Peyer's patch (tissue), 4 donors: ENCODE measurements around the gene MORF4L1. TPM values are rescaled to one million over a fixed set of nuclear protein-coding genes. Genes with fewer than 3 reads are reported as not detected.
"Not testable (repeated sequence)": the region's sequence is repeated elsewhere in the genome, so short reads cannot be mapped to it uniquely, and the experiment has no call there.

ENCODE experiments used
- DNase-seq, 3 donors: peaks; one replicate each; pipeline ENCODE4 v3.0.0-alpha.2; 2017 to 2019
- H3K27ac ChIP-seq, 4 donors: fragments of 200-600 bp; sonication (generic); one replicate each; pipeline ENCODE4 v1.5.1; 2016 to 2019
- H3K27me3 ChIP-seq, 2 donors: fragments of 200-600 bp; sonication (generic); one replicate each; pipeline ENCODE4 v1.5.1; 2019
- H3K36me3 ChIP-seq, 3 donors: fragments of 200-600 bp; sonication (generic); one replicate each; pipeline ENCODE4 v1.5.1; 2016 to 2019
- H3K4me1 ChIP-seq, 4 donors: fragments of 200-600 bp; sonication (generic); one replicate each; pipeline ENCODE4 v1.5.1; 2016 to 2019
- H3K4me3 ChIP-seq, 4 donors: fragments of 200-600 bp; sonication (generic); 1 replicate in 3 of 4; 2 replicates in 1 of 4; pipeline ENCODE4 v1.5.1; 2016 to 2019; ENCODE audit warnings: mild to moderate bottlenecking in 1 of 4
- H3K9me3 ChIP-seq, 4 donors: fragments of 200-600 bp; sonication (generic); one replicate each; pipeline ENCODE4 v1.5.1; 2016 to 2019; ENCODE audit warnings: mild to moderate bottlenecking in 1 of 4
- CTCF ChIP-seq, 6 experiments: fragments of 450-650 bp in 4 of 6; fragments of 200-600 bp in 2 of 6; sonication (generic) in 1 of 6; IDR thresholded peaks; one replicate each; pipeline ENCODE4 v1.5.1; 2017 to 2019; ENCODE audit warnings: antibody characterized with exemption in 6 of 6, mild to moderate bottlenecking in 3 of 6, moderate library complexity in 1 of 6
- POLR2A ChIP-seq, 2 donors: fragments of 450-650 bp; IDR thresholded peaks; one replicate each; pipeline ENCODE4 v1.5.1; 2017; ENCODE audit warnings: antibody characterized with exemption in 2 of 2, mild to moderate bottlenecking in 2 of 2, moderate library complexity in 2 of 2
- total RNA-seq, 4 donors: library from RNA; depleted of rRNA; stranded (reverse); fragments of >200 nt; gene quantifications; one replicate each; pipeline ENCODE4 v1.1.0, GENCODE V29; 2016

MORF4L1 gene
- total RNA-seq, 4 donors from 2014 or later = 90.8 to 271 (median 139) TPM

- no peaks in the 10 kb centered on the region for H3K4me1 ChIP-seq
- DNase-seq = no peak
Observed at GRCh38 chr15:78841891-78842290, 30.8 kb upstream of the MORF4L1 start.

GRCh38 chr15:78842519-78842918, 30.2 kb upstream of the MORF4L1 start:
- no peaks in the 10 kb centered on the region for H3K36me3 ChIP-seq
- no peak for TF ChIP-seq CTCF (IDR thresholded peaks at IDR 0.05)
- TF ChIP-seq POLR2A (IDR thresholded peaks at IDR 0.05) = no peak

More at GRCh38 chr15:78841891-78842290, 30.8 kb upstream of the MORF4L1 start:
- no peak overlapping the region for H3K4me3 ChIP-seq
- no peaks in the 10 kb centered on the region for H3K36me3 ChIP-seq
- no peak overlapping the region for H3K27ac ChIP-seq
- no peaks in the 10 kb centered on the region for H3K27me3 ChIP-seq
- H3K9me3 ChIP-seq = no peaks in the 10 kb centered on the region
- TF ChIP-seq POLR2A (IDR thresholded peaks at IDR 0.05) (no peak), CTCF (IDR thresholded peaks at IDR 0.05) (no peak)

DNA sequence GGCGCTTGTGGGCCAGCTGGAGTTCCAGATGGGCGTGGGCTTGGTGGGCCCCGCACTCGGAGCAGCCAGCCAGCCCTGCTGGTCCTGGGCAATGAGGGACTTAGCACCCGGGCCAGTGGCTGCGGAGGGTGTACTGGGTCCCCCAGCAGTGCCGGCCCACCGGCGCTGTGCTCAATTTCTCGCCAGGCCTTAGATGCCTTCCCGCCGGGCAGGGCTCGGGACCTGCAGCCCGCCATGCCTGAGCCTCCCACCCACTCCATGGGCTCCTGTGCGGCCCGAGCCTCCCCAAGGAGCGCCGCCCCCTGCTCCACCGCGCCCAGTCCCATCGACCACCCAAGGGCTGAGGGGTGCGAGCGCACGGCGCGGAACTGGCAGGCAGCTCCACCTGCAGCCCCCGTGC, 25.8 kb upstream of the MORF4L1 start:
- DNase-seq, H3K36me3 ChIP-seq, H3K4me1 ChIP-seq, H3K9me3 ChIP-seq, H3K27me3 ChIP-seq, H3K4me3 ChIP-seq, H3K27ac ChIP-seq: not testable (repeated sequence)

More at GRCh38 chr15:78842519-78842918, 30.2 kb upstream of the MORF4L1 start:
- no peak overlapping the region for H3K4me3 ChIP-seq
- no peaks in the 10 kb centered on the region for H3K4me1 ChIP-seq
- no peaks in the 10 kb centered on the region for H3K9me3 ChIP-seq
- no peak overlapping the region for H3K27ac ChIP-seq
- H3K27me3 ChIP-seq = no peaks in the 10 kb centered on the region
- no peak for DNase-seq

DNA sequence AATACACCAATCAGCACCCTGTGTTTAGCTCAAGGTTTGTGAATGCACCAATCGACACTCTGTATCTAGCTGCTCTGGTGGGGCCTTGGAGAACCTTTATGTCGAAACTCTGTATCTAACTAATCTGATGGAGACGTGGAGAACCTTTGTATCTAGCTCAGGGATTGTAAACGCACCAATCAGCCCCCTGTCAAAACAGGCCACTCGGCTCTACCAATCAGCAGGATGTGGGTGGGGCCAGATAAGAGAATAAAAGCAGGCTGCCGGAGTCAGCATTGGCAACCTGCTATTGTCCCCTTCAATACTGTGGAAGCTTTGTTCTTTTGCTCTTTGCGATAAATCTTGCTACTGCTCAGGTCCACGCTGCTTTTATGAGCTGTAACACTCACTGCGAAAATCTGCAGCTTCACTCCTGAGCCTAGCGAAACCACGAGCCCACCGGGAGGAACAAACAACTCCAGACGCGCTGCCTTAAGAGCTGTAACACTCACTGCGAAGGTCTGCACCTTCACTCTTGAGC, 25.2 kb upstream of the MORF4L1 start:
- not testable (repeated sequence) for H3K27me3 ChIP-seq, H3K9me3 ChIP-seq, H3K27ac ChIP-seq, H3K36me3 ChIP-seq, DNase-seq, H3K4me3 ChIP-seq, H3K4me1 ChIP-seq

DNA sequence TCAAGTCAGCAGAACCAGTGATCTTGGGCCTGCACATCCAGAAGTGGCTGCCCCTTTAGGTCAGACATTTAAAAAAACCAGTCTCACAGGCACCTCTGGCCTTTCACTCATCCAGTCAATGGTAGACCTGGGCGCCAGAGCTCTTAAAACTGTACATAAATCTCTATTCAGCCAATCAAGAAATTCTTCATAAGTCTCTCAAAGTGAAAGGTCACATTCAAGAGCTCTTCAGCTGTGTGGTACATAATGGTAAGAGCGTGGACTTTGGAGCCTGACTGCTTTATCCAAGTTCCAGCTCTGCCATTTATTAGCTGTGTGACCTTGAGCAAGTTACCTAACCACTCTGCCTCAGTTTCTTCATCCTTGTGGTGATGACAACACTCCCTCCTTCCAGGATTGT, 22.3 kb upstream of the MORF4L1 start:
- no peak for DNase-seq
- Histone ChIP-seq H3K36me3 (no peaks in the 10 kb centered on the region), H3K27me3 (no peaks in the 10 kb centered on the region), H3K4me3 (no peak overlapping the region), H3K4me1 (no peaks in the 10 kb centered on the region), H3K27ac (no peak overlapping the region), H3K9me3 (no peaks in the 10 kb centered on the region)
- TF ChIP-seq CTCF (IDR thresholded peaks at IDR 0.05) (no peak), POLR2A (IDR thresholded peaks at IDR 0.05) (no peak)

DNA sequence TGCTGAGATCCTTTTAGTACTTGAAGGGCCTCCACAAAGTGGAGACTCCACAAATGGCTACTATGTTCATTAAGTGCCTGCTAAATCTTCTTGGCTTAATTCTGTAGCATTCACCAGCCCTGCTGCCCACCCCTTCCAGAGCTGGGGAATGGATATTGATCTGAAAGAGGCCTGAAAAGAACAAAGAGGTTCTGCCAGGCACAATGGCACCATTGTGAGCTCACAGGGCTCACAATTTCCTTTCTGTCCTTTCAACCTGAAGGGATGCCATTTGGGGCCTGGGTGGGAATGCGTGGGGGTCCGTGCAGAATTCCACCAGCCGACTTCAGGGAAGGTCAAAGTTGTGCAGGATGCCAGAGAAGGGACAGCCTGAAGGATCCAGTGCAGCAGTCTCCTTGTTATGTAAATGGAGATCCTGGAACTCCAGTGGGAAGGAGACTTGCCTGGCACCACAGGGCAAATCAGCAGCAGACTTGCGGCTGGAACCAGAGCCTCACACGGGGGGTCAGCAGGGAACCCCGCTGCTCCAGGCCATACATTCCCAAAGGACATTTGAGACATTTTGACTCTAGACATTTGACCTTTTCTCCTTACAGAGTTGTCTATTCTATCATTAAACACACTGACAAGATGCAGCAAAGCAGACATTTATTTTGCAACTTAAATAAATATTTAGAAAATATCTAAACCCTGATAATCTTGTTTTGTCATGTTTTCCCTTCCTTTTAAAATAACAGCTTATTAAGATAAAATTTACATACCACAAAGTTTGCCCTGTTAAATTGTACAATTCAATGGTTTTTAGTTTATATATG, 21.5 kb upstream of the MORF4L1 start:
- no peak overlapping the region for H3K4me3 ChIP-seq
- no peaks in the 10 kb centered on the region for H3K27me3 ChIP-seq
- H3K36me3 ChIP-seq = no peaks in the 10 kb centered on the region
- H3K27ac ChIP-seq = no peak overlapping the region
- no peaks in the 10 kb centered on the region for H3K4me1 ChIP-seq
- TF ChIP-seq CTCF (IDR thresholded peaks at IDR 0.05) = no peak
- no peak for TF ChIP-seq POLR2A (IDR thresholded peaks at IDR 0.05)
- no peak for DNase-seq
- no peaks in the 10 kb centered on the region for H3K9me3 ChIP-seq
